Adrenal gland (tissue), 19 donors: ENCODE measurements around the gene NUDT15. TPM values are rescaled to one million over a fixed set of nuclear protein-coding genes. Genes with fewer than 3 reads are reported as not detected.

Experiments used
- DNase-seq, 7 donors: peaks; one replicate each; pipeline ENCODE4 v3.0.0-alpha.2; 2019 to 2020
- H3K27ac ChIP-seq, 5 donors: fragments of 200-600 bp; sonication (generic) in 4 of 5; 1 replicate in 3 of 5; 2 replicates in 2 of 5; pipeline versions ENCODE4 v1.5.1 to v1.8.0; 2016 to 2020; ENCODE audit warnings: mild to moderate bottlenecking in 1 of 5
- H3K27me3 ChIP-seq: fragments of 200-600 bp; 2 replicates; pipeline ENCODE4 v1.8.0; 2021
- H3K36me3 ChIP-seq, 2 donors: fragments of 200-600 bp; replicated peaks in 1 of 2; 1 replicate in 1 of 2; 2 replicates in 1 of 2; pipeline versions ENCODE4 v1.5.1 to v1.8.0; 2018 to 2022
- H3K4me1 ChIP-seq, 2 donors: fragments of 200-600 bp; replicated peaks in 1 of 2; 1 replicate in 1 of 2; 2 replicates in 1 of 2; pipeline versions ENCODE4 v1.5.1 to v1.8.0; 2018 to 2021
- H3K4me3 ChIP-seq, 4 donors: fragments of 200-600 bp; sonication (generic) in 3 of 4; one replicate each; pipeline ENCODE4 v1.5.1; 2016 to 2018
- H3K9me3 ChIP-seq, 3 donors: fragments of 200-600 bp; sonication (generic) in 1 of 3; replicated peaks in 1 of 3; 1 replicate in 2 of 3; 2 replicates in 1 of 3; pipeline versions ENCODE4 v1.5.1 to v1.8.0; 2016 to 2021
- POLR2A ChIP-seq, 2 donors: fragments of 450-650 bp; IDR thresholded peaks; one replicate each; pipeline ENCODE4 v1.6.1; 2017; ENCODE audit warnings: antibody characterized with exemption in 2 of 2, mild to moderate bottlenecking in 2 of 2, moderate library complexity in 1 of 2
- WGBS, 4 donors: extraction: QIAGEN DNeasy Blood & Tissue Kit in 2 of 4; methylation state at CpG; one replicate each; pipeline versions ENCODE4 v1.1.5 to v1.1.7; 2013 to 2017; 5-methylcytosine and 5-hydroxymethylcytosine counted together
- intact Hi-C, 2 donors: fragments of 100-400 bp; cut with DNase I; formaldehyde crosslinking; loops; one replicate each; pipeline versions ENCODE4 v1.14.1 to v1.15.0; 2022 to 2023
- long read RNA-seq, 10 donors: library from polyadenylated mRNA in 3 of 10; unstranded in 2 of 10; stranded (forward) in 1 of 10; transcript quantifications; one replicate each; pipeline ENCODE4 v2.0.0 and lab custom pipeline, GENCODE V29; 2021 to 2026
- polyA plus RNA-seq, 3 donors: library from polyadenylated mRNA; stranded (reverse); fragments of 200-250 nt in 2 of 3; fragments of 350-450 nt in 1 of 3; fragmentation: Illumina TruSeq in 1 of 3; extraction: RNeasy Lipid Tissue Mini Kit (QIAGEN cat#74804) in 1 of 3; gene quantifications; one replicate each; pipeline ENCODE4 v1.2.3, GENCODE V29; 2013 to 2014
- total RNA-seq, 9 donors: library from RNA; depleted of rRNA in 4 of 9; stranded (reverse); fragments of >200 nt in 4 of 9; fragments of 120-200 nt in 1 of 9; fragmentation: NEBNext Ultra II Directional in 1 of 9; extraction: Animal tissue kit (Norgen Biotek cat#: 25700) in 1 of 9; gene quantifications; one replicate each; pipeline versions ENCODE4 v1.1.0 to v1.2.4, GENCODE V29; 2013 to 2023
- TF ChIP-seq, protein P1 (sequence below), 6 experiments: fragments of 450-650 bp in 4 of 6; fragments of 200-600 bp in 2 of 6; sonication (generic) in 1 of 6; IDR thresholded peaks; 1 replicate in 5 of 6; 2 replicates in 1 of 6; pipeline versions ENCODE4 v1.5.1 to v1.8.0; 2016 to 2021; ENCODE audit warnings: antibody characterized with exemption in 6 of 6, mild to moderate bottlenecking in 2 of 6, moderate library complexity in 1 of 6
- donor health status: healthy with polysubstance abuse.
- donor health status: Bipolar disorder and iron deficiency.
- donor health status: DM: yes; HTN: yes; CAD: no.
- donor health status: DM: no; HTN: no; CAD: no.
- donor health status: DM: no; HTN: no; CAD: no.
- donor health status: DM: yes; HTN: yes; CAD: no.

The NUDT15 gene
- 10 to 100 TPM in 7 of 9 donors, 1 to 10 TPM in 2; 4.0 to 18.4 (median 12.0) TPM for total RNA-seq
- 10 to 100 TPM; 12.1 to 20.1 (median 13.6) TPM for polyA plus RNA-seq
- long read RNA-seq, donor 1, transcript NUDT15-201 (3 exons, 2,098 nt), result major isoform, 7 of 7 reads
- long read RNA-seq, donor 1, partial matches to known transcripts, result 0 of 7 reads
- long read RNA-seq, donor 1, other reads (novel, unspliced or antisense), result 0 of 7 reads
- long read RNA-seq, donor 2, transcript NUDT15-201 (3 exons, 2,098 nt), result major isoform, 6 of 101 reads
- long read RNA-seq, donor 2, partial matches to known transcripts, result 95 of 101 reads
- long read RNA-seq, donor 2, other reads (novel, unspliced or antisense), result 0 of 101 reads
- long read RNA-seq, donor 3, partial matches to known transcripts, result 77 of 80 reads
- long read RNA-seq, donor 3, other reads (novel, unspliced or antisense), result 0 of 80 reads
- long read RNA-seq, donor 4, partial matches to known transcripts, result 2 of 4 reads
- long read RNA-seq, donor 4, other reads (novel, unspliced or antisense), result 0 of 4 reads
- long read RNA-seq, donor 5, transcript NUDT15-201 (3 exons, 2,098 nt), result major isoform, 22 of 24 reads
- long read RNA-seq, donor 5, partial matches to known transcripts, result 2 of 24 reads
- long read RNA-seq, donor 5, other reads (novel, unspliced or antisense), result 0 of 24 reads
- long read RNA-seq, donor 6, partial matches to known transcripts, result 1 of 6 reads
- long read RNA-seq, donor 6, other reads (novel, unspliced or antisense), result 1 of 6 reads
- long read RNA-seq, donor 7, transcript NUDT15-201 (3 exons, 2,098 nt), result major isoform, 5 of 5 reads
- long read RNA-seq, donor 7, partial matches to known transcripts, result 0 of 5 reads
- long read RNA-seq, donor 7, other reads (novel, unspliced or antisense), result 0 of 5 reads
- long read RNA-seq, donor 8, transcript NUDT15-201 (3 exons, 2,098 nt), result major isoform, 15 of 179 reads
- long read RNA-seq, donor 8, partial matches to known transcripts, result 151 of 179 reads
- long read RNA-seq, donor 8, other reads (novel, unspliced or antisense), result 13 of 179 reads
- long read RNA-seq, donor 9, transcript NUDT15-201 (3 exons, 2,098 nt), result major isoform, 12 of 12 reads
- long read RNA-seq, donor 9, partial matches to known transcripts, result 0 of 12 reads
- long read RNA-seq, donor 9, other reads (novel, unspliced or antisense), result 0 of 12 reads
- long read RNA-seq, donor 10, partial matches to known transcripts, result 0 of 3 reads
- long read RNA-seq, donor 10, other reads (novel, unspliced or antisense), result 0 of 3 reads

DNA sequence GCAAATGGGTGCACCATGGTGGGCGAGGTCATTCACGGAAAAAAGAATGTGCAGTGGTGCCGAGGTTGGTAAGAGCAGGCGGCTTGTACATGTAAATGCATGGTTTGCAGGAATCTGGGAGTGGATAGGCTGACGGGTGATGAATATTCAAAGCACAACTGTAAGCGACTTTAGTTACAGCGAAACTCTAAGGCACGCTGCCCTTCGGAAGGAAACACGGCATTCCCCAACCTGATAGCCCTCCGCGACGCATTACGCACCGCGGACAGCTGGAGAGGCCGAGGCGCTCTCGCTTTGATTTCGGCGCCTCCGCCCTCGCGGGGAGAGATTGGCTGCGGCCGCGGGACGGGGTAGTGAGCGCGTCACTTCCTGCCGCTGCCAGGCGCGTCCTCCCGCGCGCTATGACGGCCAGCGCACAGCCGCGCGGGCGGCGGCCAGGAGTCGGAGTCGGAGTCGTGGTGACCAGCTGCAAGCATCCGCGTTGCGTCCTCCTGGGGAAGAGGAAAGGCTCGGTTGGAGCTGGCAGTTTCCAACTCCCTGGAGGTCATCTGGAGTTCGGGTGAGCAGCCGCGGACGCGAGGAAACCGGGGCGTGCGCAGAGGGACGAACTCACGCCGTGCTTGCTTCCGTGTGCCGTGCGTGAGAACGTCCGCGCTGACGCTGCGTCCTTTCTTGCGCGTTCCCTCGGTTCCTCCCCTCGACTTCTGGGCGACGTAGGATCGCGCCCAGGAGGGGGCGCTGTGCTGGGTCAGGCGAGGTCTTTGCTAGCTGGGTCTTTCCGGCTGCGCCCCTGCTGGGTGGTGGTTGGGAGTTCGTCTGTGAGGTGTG lies at the start of gene NUDT15:
Gene NUDT15, plus strand, starts transcription at position 381 of the 828 bp plus-strand sequence. Its CDS starts 21 bp downstream, at position 402.
- peak within 1 kb of the TSS; percentile 94 to 98 (median 97) for H3K27ac ChIP-seq
- TF ChIP-seq, protein P1, sequence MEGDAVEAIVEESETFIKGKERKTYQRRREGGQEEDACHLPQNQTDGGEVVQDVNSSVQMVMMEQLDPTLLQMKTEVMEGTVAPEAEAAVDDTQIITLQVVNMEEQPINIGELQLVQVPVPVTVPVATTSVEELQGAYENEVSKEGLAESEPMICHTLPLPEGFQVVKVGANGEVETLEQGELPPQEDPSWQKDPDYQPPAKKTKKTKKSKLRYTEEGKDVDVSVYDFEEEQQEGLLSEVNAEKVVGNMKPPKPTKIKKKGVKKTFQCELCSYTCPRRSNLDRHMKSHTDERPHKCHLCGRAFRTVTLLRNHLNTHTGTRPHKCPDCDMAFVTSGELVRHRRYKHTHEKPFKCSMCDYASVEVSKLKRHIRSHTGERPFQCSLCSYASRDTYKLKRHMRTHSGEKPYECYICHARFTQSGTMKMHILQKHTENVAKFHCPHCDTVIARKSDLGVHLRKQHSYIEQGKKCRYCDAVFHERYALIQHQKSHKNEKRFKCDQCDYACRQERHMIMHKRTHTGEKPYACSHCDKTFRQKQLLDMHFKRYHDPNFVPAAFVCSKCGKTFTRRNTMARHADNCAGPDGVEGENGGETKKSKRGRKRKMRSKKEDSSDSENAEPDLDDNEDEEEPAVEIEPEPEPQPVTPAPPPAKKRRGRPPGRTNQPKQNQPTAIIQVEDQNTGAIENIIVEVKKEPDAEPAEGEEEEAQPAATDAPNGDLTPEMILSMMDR (IDR thresholded peaks at IDR 0.05), result peak; percentile 96 to 100 (median 99)
- peak; percentile 93 for TF ChIP-seq POLR2A (IDR thresholded peaks at IDR 0.05)
- peaks cover 9 to 10% of the 10 kb centered on the region in 2 donors for H3K4me1 ChIP-seq
- WGBS, 4 donors, result 0 to 1% (median 0%) methylated on average over 10 to 82 of the region's 82 CpGs
- no peaks in the 10 kb centered on the region for H3K9me3 ChIP-seq
- no peaks in the 10 kb centered on the region for H3K36me3 ChIP-seq
- intact Hi-C loops, result loop anchor here in 1 of 2 donors (10.0 kb wide), 1 partner anchor 57 kb away; the partner anchor contains the start of gene MED4
- DNase-seq, result peak; percentile 93 to 97 (median 95)
- peak within 1 kb of the TSS; percentile 29 to 69 (median 50) for H3K4me3 ChIP-seq
- H3K27me3 ChIP-seq, result no peaks in the 10 kb centered on the region

DNA sequence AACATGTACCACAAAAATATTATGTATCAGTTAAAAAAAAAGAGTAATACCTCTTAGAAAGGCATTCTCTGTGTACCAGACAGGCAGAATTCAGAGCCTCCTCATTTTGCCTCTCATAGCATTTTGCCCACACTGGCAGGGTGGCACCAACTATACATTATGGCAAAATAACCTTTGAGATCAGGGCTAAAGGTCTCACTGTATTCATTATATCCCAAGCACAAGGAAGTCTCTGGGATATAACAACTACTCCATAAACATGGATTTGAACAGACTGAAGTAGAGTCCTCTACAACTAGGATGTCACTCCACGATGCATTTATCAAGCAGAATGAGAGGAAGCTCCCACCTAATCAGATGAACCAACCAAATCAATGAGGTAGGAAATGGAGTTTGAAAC lies 47.1 kb upstream of the NUDT15 start:
- Histone ChIP-seq H3K4me3 (no peak overlapping the region), H3K36me3 (peaks cover 0 to 7% of the 10 kb centered on the region in 2 donors), H3K4me1 (no peaks in the 10 kb centered on the region), H3K27ac (no peak overlapping the region), H3K9me3 (no peaks in the 10 kb centered on the region), H3K27me3 (no peaks in the 10 kb centered on the region)
- WGBS, 4 donors, result 90 to 100% (median 94%) methylated on average over 1 of the region's 1 CpG
- no peak for DNase-seq
- TF ChIP-seq, protein P1 (IDR thresholded peaks at IDR 0.05), result no peak
- TF ChIP-seq POLR2A (IDR thresholded peaks at IDR 0.05), result no peak
- intact Hi-C loops, result no loop called here

DNA sequence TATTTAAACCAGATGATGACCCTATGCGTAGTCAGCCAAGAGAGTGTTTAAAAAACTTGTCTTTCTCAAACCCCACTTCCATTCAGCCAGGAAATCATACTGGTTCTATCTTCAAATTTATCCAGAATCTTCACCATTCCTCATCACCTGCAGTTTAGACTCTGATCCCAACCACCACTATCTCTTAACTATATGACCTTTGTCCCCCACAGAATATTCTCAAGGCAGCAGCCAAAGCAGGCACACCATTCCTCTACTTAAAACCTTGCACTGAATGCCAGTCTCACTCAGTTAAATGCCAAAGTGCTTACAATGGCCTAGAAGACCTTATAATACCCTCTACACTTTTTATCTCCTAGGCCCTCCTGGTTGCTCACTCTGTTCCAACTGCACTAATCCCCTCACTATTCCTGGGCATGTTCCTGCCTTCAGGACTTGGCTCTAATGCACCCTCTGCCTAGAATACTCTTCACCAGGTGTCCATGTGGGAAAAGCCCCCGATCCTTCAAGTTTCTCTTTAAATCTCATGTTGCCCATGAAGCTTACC lies 46.5 kb upstream of the NUDT15 start:
- Histone ChIP-seq H3K36me3 (peaks cover 0 to 7% of the 10 kb centered on the region in 2 donors), H3K27me3 (no peaks in the 10 kb centered on the region), H3K27ac (no peak overlapping the region), H3K9me3 (no peaks in the 10 kb centered on the region), H3K4me1 (no peaks in the 10 kb centered on the region), H3K4me3 (no peak overlapping the region)
- intact Hi-C loops, result no loop called here
- 97 to 100% (median 98%) methylated on average over 2 of the region's 2 CpGs for WGBS, 4 donors
- TF ChIP-seq, protein P1 (IDR thresholded peaks at IDR 0.05), result no peak
- TF ChIP-seq POLR2A (IDR thresholded peaks at IDR 0.05), result no peak
- no peak for DNase-seq
